Measurements from ENCODE around the gene TNFAIP8. TPM values are rescaled to one million over a fixed set of nuclear protein-coding genes. Genes with fewer than 3 reads are reported as not detected.
A peak's percentile ranks its signal among the peaks of the same experiment; 100 is the strongest.

Gene TNFAIP8
- total RNA-seq, 1 experiment from 2014 or later: 7.3 TPM

DNA sequence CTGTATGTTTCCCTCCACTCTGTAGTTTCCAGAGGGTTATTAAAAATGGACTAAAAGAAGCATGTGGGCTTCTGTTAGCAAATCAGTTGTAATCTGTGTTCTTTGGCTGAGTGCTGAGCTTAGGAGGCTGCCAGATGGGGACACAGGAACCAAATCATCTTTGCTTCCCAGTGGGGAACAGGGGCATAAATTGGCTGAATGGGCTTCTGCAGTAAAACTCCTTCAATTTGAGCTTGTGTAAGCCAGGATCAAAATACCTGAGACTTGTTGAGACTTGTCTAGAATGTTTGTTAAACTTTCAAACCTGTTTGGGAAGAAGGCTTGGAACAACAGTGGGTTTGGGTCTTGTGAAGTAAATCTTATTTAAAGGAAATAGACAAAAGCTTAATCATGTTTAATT lies 32.2 kb upstream of the TNFAIP8 start:
- Mint-ChIP-seq H3K9me3 (no peaks in the 10 kb centered on the region), H3K4me1 (peaks cover 63 to 64% of the 10 kb centered on the region in 2 experiments), H3K27me3 (ENCODE audit: low read depth) (no peaks in the 10 kb centered on the region), H3K36me3 (ENCODE audit: insufficient read depth in 1 of 3, low read depth in 3 of 3) (no peaks in the 10 kb centered on the region), H3K27ac (peak overlapping the region in 1 of 3 experiments; percentile 75; a peak in 2 of 7 replicates), H3K4me3 (no peak overlapping the region)
- no peak overlapping the region for H2BK12ac ChIP-seq (ENCODE audit: insufficient read length, low read depth, low read length)
- no peak overlapping the region for H4K5ac ChIP-seq (ENCODE audit: insufficient read length, low read depth, low read length)
- H3K79me2 ChIP-seq (ENCODE audit: insufficient read depth, low read length): no peaks in the 10 kb centered on the region
- H2BK15ac ChIP-seq (ENCODE audit: low read depth, low read length): no peak overlapping the region
- peaks cover 5% of the 10 kb centered on the region for H3K4me1 ChIP-seq (ENCODE audit: insufficient read depth, low read length)
- no peak overlapping the region for H2AK5ac ChIP-seq (ENCODE audit: insufficient read length, low read length)
- no peak overlapping the region for H3K56ac ChIP-seq (ENCODE audit: insufficient read length, low read depth, low read length)
- H3K9me3 ChIP-seq (ENCODE audit: control insufficient read depth, low read depth, low read length): no peaks in the 10 kb centered on the region
- H3K79me1 ChIP-seq (ENCODE audit: insufficient read depth, low read depth, low read length, poor library complexity, severe bottlenecking): no peaks in the 10 kb centered on the region
- H3K9ac ChIP-seq (ENCODE audit: extremely low read depth, insufficient read length, low read length): no peak overlapping the region
- H2BK20ac ChIP-seq (ENCODE audit: low read depth, low read length, poor library complexity, severe bottlenecking): no peak overlapping the region
- no peaks in the 10 kb centered on the region for H4K20me1 ChIP-seq (ENCODE audit: control insufficient read depth, insufficient read depth, insufficient read length)
- DNase-seq: no peak
- no peak overlapping the region for H3K23ac ChIP-seq (ENCODE audit: insufficient read length, low read depth, low read length)
- no peak overlapping the region for H3K4ac ChIP-seq (ENCODE audit: low read depth, low read length)
- H4K8ac ChIP-seq (replicated peaks; ENCODE audit: insufficient read length, low read depth, low read length): no peak overlapping the region
- H2BK5ac ChIP-seq (ENCODE audit: insufficient read length, low read length): no peak overlapping the region
- H2AFZ ChIP-seq (ENCODE audit: low read length): no peak overlapping the region
- H3K23me2 ChIP-seq (ENCODE audit: insufficient read length, low read depth, low read length, poor library complexity, severe bottlenecking): no peaks in the 10 kb centered on the region
- H3K4me2 ChIP-seq (ENCODE audit: insufficient read depth, insufficient read length, low read length): no peak overlapping the region
- no peak overlapping the region for H2BK120ac ChIP-seq (ENCODE audit: low read depth, low read length, poor library complexity, severe bottlenecking)
- H3K27ac ChIP-seq (ENCODE audit: insufficient read length, low read depth, low read length): no peak overlapping the region
- H3K18ac ChIP-seq (ENCODE audit: insufficient read length, low read depth, low read length): no peak overlapping the region
- no peak overlapping the region for H3K14ac ChIP-seq (ENCODE audit: insufficient read depth, low read length)
- TF ChIP-seq, protein P1, sequence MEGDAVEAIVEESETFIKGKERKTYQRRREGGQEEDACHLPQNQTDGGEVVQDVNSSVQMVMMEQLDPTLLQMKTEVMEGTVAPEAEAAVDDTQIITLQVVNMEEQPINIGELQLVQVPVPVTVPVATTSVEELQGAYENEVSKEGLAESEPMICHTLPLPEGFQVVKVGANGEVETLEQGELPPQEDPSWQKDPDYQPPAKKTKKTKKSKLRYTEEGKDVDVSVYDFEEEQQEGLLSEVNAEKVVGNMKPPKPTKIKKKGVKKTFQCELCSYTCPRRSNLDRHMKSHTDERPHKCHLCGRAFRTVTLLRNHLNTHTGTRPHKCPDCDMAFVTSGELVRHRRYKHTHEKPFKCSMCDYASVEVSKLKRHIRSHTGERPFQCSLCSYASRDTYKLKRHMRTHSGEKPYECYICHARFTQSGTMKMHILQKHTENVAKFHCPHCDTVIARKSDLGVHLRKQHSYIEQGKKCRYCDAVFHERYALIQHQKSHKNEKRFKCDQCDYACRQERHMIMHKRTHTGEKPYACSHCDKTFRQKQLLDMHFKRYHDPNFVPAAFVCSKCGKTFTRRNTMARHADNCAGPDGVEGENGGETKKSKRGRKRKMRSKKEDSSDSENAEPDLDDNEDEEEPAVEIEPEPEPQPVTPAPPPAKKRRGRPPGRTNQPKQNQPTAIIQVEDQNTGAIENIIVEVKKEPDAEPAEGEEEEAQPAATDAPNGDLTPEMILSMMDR (conservative IDR thresholded peaks at IDR 0.05): no peak
- no peaks in the 10 kb centered on the region for H3K27me3 ChIP-seq (ENCODE audit: insufficient read depth, low read length)
- H3T11ph ChIP-seq (ENCODE audit: low read length): no peak overlapping the region
- no peak overlapping the region for H4K91ac ChIP-seq (ENCODE audit: insufficient read length, low read depth, low read length)

All from H9 (cell line).